SKM-1 (cell line): ENCODE data around the gene ENPP6.

Source experiments
- DNase-seq: peaks from one replicate; lab custom pipeline; 2025; ENCODE audit not compliant: unreplicated experiment; lab: John Stamatoyannopoulos, UW

Gene ENPP6

GRCh38 chr4:184217634-184218033, at the start of gene ENPP6:
TSS of gene ENPP6 (minus strand) at chr4:184217873. CDS start at chr4:184217819, 54 bp downstream.
- no peak for DNase-seq

GRCh38 chr4:184267206-184267608, 49.5 kb upstream of the ENPP6 start:
- DNase-seq = no peak

GRCh38 chr4:184265546-184266351, 48.1 kb upstream of the ENPP6 start:
- peak; percentile 32 for DNase-seq

- DNase-seq = peak; percentile 92
These were observed 46.4 kb upstream of the ENPP6 start for GRCh38 chr4:184263910-184264732.

- no peak for DNase-seq
These were observed 45.8 kb upstream of the ENPP6 start for GRCh38 chr4:184263461-184263860.

GRCh38 chr4:184262901-184263300, 45.2 kb upstream of the ENPP6 start:
- no peak for DNase-seq

GRCh38 chr4:184261246-184261645, 43.6 kb upstream of the ENPP6 start:
- DNase-seq = peak; percentile 46

GRCh38 chr4:184259866-184260265, 42.2 kb upstream of the ENPP6 start:
- no peak for DNase-seq

GRCh38 chr4:184259081-184259480, 41.4 kb upstream of the ENPP6 start:
- no peak for DNase-seq

- no peak for DNase-seq
These were observed 38.4 kb upstream of the ENPP6 start for GRCh38 chr4:184255871-184256642.

- DNase-seq = no peak
These were observed 37.7 kb upstream of the ENPP6 start for GRCh38 chr4:184255361-184255760.

GRCh38 chr4:184253072-184253420, 35.4 kb upstream of the ENPP6 start:
- DNase-seq = no peak

GRCh38 chr4:184252136-184253071, 34.7 kb upstream of the ENPP6 start:
- DNase-seq = no peak

- no peak for DNase-seq
These were observed 34.0 kb upstream of the ENPP6 start for GRCh38 chr4:184251670-184251980.

GRCh38 chr4:184250795-184251669, 33.4 kb upstream of the ENPP6 start:
- DNase-seq = peak; percentile 36

- DNase-seq = no peak
These were observed 30.5 kb upstream of the ENPP6 start for GRCh38 chr4:184248216-184248615.

- no peak for DNase-seq
These were observed 29.7 kb upstream of the ENPP6 start for GRCh38 chr4:184247421-184247820.

- DNase-seq = no peak
These were observed 28.8 kb upstream of the ENPP6 start for GRCh38 chr4:184246426-184246825.

GRCh38 chr4:184238072-184238745, 20.5 kb upstream of the ENPP6 start:
- no peak for DNase-seq
